ENCODE data around the gene LMF2.
"Not testable (repeated sequence)": the region's sequence is repeated elsewhere in the genome, so short reads cannot be mapped to it uniquely, and the experiment has no call there.

The LMF2 gene

DNA sequence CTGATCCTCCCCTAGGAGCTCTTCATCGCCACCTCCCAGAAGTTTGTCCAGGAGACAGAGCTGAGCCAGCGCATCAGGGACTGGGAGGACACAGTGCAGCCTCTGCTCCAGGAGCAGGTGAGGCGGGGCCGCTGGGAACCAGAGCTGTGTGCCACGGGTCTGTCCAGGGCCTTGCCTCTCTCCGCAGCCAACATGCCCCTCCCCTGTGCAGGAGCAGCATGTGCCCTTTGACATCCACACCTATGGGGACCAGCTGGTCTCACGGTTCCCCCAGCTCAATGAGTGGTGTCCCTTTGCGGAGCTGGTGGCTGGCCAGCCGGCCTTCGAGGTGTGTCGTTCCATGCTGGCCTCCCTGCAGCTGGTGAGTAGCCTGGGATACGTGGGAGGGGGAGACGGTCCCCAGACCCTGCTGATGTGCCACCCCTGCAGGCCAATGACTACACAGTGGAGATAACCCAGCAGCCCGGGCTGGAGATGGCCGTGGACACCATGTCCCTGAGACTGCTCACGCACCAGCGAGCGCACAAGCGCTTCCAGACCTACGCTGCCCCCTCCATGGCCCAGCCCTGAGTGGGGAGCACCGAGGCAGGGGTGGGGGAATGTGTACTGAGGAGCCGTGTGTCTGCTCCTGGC lies 15.4 kb upstream of the LMF2 start:
- DNase-seq = no peak

- no peak for DNase-seq
These were observed 14.8 kb upstream of the LMF2 start for GRCh38 chr22:50522208-50522805.

DNA sequence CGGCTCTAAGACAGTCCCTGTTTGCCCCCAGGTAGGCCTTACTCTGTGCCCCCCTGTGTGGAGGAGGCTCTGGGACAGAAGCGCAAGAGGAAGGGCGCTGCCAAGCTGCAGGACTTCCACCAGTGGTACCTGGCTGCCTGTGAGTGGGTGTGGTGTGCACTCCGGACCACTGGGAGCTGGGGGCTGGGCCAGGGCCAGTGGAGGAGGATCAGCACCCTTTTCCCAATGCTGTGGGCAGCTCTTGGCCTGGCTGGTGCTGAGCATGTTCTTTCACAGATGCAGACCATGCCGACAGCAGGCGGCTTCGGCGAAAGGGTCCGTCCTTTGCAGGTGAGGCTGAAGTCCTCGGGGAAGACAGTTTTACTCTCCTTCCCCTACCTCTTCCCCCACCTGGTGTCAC lies 14.2 kb upstream of the LMF2 start:
- DNase-seq = no peak

DNA sequence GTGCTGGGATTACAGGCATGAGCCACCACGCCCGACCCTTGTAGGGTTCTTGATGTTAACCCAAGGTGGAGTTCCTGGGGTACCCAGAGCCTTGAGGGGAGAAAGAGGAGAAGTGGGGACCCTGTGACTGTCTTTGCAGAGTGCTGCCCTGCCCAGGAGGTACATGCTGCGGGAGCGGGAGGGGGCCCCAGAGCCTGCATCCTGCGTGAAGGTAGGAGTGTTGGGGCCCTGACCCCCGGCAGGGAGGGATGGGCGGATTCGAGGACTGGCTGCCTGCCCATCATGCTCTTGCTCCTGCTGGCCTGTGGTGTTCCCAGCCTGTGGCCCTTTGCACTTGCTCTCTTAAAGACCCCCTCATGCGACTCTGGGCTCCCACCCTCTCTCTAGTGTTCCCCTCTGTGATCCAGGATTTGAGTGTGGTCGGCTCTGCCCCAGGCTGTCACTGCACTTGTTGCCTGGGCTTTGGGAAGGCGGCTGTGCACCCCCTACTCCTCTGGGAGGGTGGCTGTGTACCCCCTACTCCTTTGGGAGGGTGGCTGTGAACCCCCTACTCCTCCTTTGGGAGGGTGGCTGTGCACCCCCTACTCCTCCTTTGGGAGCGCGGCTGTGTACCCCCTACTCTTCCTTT lies 13.4 kb upstream of the LMF2 start:
- DNase-seq = no peak

DNA sequence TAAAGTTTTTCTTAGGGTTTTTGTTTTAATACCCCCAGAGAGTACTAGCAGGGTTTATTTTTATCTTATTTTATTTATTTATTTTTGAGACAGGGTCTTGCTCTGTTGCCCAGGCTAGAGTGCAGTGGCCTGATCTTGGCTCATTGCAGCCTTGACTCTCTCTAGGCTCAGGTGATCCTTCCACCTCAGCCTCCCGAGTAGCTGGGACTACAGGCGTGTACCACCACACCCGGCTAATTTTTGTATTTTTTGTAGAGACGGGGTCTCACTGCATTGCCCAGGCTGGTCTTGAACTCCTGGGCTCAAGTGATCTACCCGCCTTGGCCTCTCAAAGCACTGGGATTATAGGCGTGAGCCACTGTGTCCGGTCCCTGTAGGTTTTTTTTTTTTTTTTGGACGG lies 12.7 kb upstream of the LMF2 start:
- not testable (repeated sequence) for DNase-seq

GRCh38 chr22:50519151-50519550 lies 11.6 kb upstream of the LMF2 start:
- no peak for DNase-seq

DNA sequence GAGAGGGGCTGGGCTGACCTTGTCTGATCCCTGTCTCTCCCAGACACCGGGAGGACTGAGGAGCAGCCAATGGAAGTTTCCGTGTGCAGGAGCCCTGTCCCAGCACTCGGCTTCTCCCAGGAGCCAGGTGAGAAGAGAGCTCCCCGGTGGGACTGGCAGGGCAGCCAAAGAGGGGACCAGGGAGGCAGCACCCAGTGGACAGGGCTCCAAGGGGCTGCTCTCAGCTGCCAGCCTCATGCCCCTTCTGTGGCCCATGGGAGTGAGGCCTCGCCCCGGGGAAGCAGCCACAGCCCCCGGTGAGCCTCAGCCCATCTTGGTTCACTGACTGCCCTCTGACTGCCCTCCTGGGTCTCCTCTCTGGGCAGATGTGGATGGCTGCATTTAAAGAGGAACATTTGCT lies 11.1 kb upstream of the LMF2 start:
- DNase-seq = no peak

DNA sequence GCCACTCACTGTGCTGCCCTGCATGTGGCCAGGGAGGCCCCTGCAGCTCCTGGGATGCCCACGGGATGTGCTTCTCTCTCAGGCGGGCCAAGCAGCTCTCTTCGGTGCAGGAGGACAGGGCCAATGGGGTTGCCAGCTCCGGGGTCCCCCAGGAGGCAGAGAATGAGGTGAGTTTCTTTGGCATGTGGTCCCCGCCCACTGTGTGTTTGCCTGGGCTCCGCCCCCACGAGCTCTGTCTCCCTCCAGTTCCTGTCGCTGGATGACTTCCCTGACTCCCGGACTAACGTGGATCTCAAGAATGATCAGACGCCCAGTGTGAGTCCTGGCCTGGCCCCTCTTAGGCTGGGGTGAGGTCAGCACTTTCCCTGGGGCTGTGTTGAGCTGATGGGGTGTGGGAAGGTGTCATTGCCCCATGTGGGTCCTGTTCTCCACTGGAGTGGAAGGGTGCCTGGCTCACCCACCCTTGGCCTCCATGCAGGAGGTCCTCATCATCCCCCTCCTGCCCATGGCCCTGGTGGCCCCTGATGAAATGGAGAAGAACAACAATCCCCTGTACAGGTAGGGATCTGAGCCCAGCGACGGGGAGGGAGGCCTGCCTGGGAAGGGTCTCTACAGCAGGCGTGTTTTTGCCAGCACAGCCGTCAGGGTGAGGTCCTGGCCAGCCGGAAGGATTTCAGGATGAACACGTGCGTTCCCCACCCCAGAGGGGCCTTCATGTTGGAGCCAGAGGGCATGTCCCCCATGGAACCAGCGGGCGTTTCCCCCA lies 10.2 kb upstream of the LMF2 start:
- DNase-seq = no peak

- DNase-seq = no peak
These were observed 9.4 kb upstream of the LMF2 start for GRCh38 chr22:50516891-50517290.

- DNase-seq = no peak
These were observed 8.6 kb upstream of the LMF2 start for GRCh38 chr22:50516068-50516467.

DNA sequence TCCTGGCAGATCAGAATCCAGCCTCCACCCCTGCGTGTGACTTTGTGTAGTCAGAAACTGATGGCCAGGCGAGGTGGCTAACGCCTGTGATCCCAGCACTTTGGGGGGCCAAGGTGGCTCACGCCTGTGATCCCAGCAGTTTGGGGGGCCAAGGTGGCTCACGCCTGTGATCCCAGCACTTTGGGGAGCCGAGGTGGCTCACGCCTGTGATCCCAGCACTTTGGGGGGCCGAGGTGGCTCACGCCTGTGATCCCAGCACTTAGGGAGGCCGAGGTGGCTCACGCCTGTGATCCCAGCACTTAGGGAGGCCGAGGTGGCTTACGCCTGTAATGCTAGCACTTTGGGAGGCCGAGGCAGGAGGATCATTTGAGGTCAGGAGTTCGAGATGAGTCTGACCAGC lies 5.7 kb upstream of the LMF2 start:
- no peak for DNase-seq

GRCh38 chr22:50508897-50509296 lies 1.4 kb upstream of the LMF2 start:
- no peak for DNase-seq

DNA sequence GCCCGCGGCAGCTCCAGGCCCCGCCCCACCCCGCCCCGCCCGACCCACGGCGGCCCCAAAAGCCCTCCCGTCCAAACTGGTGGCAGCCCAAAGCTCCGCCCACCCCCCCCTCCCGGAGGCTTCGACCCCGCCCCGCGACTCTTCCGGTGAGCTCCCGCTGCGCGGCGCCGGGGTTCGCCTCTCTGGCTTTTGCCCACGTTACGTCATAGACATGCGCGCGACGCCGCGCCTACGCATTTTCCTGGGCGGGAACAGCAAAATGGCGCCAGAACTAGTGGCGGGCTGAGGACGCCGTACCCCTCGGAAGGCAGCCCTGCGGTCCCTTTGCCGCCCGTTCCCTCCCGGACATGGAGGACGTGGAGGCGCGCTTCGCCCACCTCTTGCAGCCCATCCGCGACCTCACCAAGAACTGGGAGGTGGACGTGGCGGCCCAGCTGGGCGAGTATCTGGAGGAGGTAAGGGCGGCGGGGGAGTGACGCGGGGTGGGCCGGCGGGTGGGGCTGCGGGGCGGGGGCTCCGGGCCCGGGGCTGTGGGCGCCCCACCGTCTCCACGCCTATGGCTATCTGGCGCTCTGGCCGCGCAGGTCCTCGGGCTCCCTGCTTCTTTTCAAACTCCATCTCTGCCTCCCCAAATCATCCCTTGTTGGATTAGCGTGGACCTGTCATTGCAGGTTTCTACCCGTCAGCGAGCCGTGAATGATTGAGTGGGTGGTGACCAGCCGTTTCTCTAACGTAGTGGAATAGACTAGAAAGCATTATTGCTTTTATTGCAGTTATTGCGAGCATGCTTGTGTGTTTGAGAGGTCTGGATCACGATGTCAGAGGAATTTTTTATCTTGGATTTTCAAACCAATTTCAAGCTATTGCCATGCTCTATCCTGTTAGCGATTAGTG lies 736 bp upstream of the LMF2 start, which contains the start of gene NCAPH2:
NCAPH2 (plus strand) TSS at position 234 of the 894 bp plus-strand sequence; CDS start at position 348, 114 bp downstream.
- DNase-seq = peak; percentile 97

GRCh38 chr22:50506611-50507420 lies 686 bp downstream of the LMF2 start:
- DNase-seq = no peak

GRCh38 chr22:50505776-50506610 lies 1.5 kb downstream of the LMF2 start:
- DNase-seq = no peak

GRCh38 chr22:50505276-50505775 lies 2.2 kb downstream of the LMF2 start:
- no peak for DNase-seq

DNA sequence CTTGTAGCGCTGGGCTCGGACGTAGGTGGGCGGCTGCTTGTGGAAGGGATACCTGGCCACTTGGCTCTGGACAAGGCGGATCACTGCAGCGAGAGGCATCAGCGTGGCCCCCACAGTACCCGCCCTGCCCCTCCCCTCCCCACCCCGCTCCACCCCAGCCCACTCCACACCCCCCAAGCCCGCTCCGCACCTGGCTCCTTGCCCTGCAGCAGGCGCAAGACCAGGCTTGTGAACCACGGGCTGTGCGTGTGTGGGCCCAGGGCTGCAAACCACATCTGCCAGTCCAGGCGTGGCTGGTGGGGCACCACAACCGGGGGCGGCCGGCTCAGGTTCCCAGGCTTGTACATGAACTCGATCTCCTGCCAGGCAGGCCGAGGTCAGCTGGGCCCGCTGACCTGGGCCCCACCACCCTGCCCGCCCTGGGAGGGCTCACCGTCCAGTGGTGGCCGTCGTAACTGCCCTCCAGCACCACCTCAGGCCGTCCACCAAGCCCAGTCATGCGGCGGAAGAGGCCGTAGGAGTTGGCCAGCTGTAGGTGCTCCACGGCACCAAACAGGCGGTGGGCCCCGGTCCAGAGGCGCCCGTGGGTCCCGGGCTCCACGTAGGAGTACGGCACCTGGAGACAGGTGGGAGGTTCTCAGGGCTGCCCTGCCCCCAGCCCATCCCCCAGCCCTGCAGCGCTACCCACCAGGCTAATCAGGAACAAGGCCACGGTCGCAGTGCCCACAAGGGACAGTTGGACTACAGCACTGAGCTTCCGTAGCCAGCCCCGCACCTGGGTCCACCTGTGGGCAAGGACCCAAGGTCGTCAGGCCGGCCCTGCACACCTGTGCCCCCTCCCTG lies 2.9 kb downstream of the LMF2 start:
- DNase-seq = no peak

- no peak for DNase-seq
These were observed 3.9 kb downstream of the LMF2 start for GRCh38 chr22:50503475-50504145.

Measured in NCI-H1436 (cell line).